HTR-8/SVneo (cell line): Measurements from ENCODE around the gene SLAIN2.
A peak's percentile ranks its signal among the peaks of the same experiment; 100 is the strongest.
"Not testable (repeated sequence)": the region's sequence is repeated elsewhere in the genome, so short reads cannot be mapped to it uniquely, and the experiment has no call there.

Experiments
- DNase-seq: peaks from one replicate; pipeline ENCODE4 v3.0.0; 2011; ENCODE audit warnings: low spot score, mixed read lengths; ENCODE audit not compliant: insufficient read length
- FAIRE-seq: peaks from 2 replicates; lab custom pipeline; 2011; peaks lifted over from hg19 to GRCh38; lab: Jason Lieb, UNC

Gene SLAIN2

GRCh38 chr4:48340965-48341775, at the start of gene SLAIN2:
Gene SLAIN2 (plus strand): TSS chr4:48341529. CDS start chr4:48341740, 211 bp downstream.
- FAIRE-seq (peak; percentile 96), DNase-seq (peak; percentile 96)

GRCh38 chr4:48292218-48292790, 49.0 kb upstream of the SLAIN2 start:
- not testable (repeated sequence) for DNase-seq, FAIRE-seq

GRCh38 chr4:48295116-48295515, 46.2 kb upstream of the SLAIN2 start:
- no peak for FAIRE-seq
- no peak for DNase-seq

GRCh38 chr4:48296365-48296764, 45.0 kb upstream of the SLAIN2 start:
- FAIRE-seq = no peak

GRCh38 chr4:48297256-48297846, 44.0 kb upstream of the SLAIN2 start:
- FAIRE-seq (no peak), DNase-seq (no peak)

More at GRCh38 chr4:48296365-48296764, 45.0 kb upstream of the SLAIN2 start:
- no peak for DNase-seq

GRCh38 chr4:48299560-48299959, 41.8 kb upstream of the SLAIN2 start:
- DNase-seq (no peak), FAIRE-seq (peak; percentile 76)

- FAIRE-seq (no peak), DNase-seq (no peak)
Measured at GRCh38 chr4:48300004-48300403, 41.3 kb upstream of the SLAIN2 start.

GRCh38 chr4:48305508-48305907, 35.8 kb upstream of the SLAIN2 start:
- no peak for FAIRE-seq

GRCh38 chr4:48307528-48307927, 33.8 kb upstream of the SLAIN2 start:
- DNase-seq (no peak), FAIRE-seq (no peak)

More at GRCh38 chr4:48305508-48305907, 35.8 kb upstream of the SLAIN2 start:
- no peak for DNase-seq

GRCh38 chr4:48308901-48309300, 32.4 kb upstream of the SLAIN2 start:
- no peak for FAIRE-seq

GRCh38 chr4:48311896-48312295, 29.4 kb upstream of the SLAIN2 start:
- DNase-seq = peak; percentile 27
- FAIRE-seq = no peak

More at GRCh38 chr4:48308901-48309300, 32.4 kb upstream of the SLAIN2 start:
- DNase-seq = no peak

GRCh38 chr4:48314746-48315145, 26.6 kb upstream of the SLAIN2 start:
- not testable (repeated sequence) for FAIRE-seq

GRCh38 chr4:48315728-48316630, 25.4 kb upstream of the SLAIN2 start:
- peak; percentile 82 for FAIRE-seq

More at GRCh38 chr4:48314746-48315145, 26.6 kb upstream of the SLAIN2 start:
- DNase-seq = not testable (repeated sequence)

GRCh38 chr4:48321312-48321711, 20.0 kb upstream of the SLAIN2 start:
- DNase-seq = no peak
- no peak for FAIRE-seq

More at GRCh38 chr4:48315728-48316630, 25.4 kb upstream of the SLAIN2 start:
- DNase-seq = peak; percentile 56

- FAIRE-seq (no peak), DNase-seq (no peak)
Measured at GRCh38 chr4:48322063-48322462, 19.3 kb upstream of the SLAIN2 start.

GRCh38 chr4:48324281-48324680, 17.0 kb upstream of the SLAIN2 start:
- FAIRE-seq (no peak), DNase-seq (no peak)

GRCh38 chr4:48329193-48329592, 12.1 kb upstream of the SLAIN2 start:
- FAIRE-seq = no peak

GRCh38 chr4:48329976-48330375, 11.4 kb upstream of the SLAIN2 start:
- DNase-seq (peak; percentile 61), FAIRE-seq (no peak)

More at GRCh38 chr4:48329193-48329592, 12.1 kb upstream of the SLAIN2 start:
- no peak for DNase-seq

GRCh38 chr4:48331577-48332330, 9.6 kb upstream of the SLAIN2 start:
- no peak for DNase-seq
- no peak for FAIRE-seq
